Astrocyte (in vitro differentiated cells and primary cell): Measurements from ENCODE around the gene OCA2. TPM values are rescaled to one million over a fixed set of nuclear protein-coding genes. Genes with fewer than 3 reads are reported as not detected.

Experiments
- DNase-seq: peaks from one replicate; pipeline ENCODE4 v3.0.0-alpha.2; 2010; ENCODE audit warnings: low read depth
- FAIRE-seq: peaks from 2 replicates; lab custom pipeline; 2011; peaks lifted over from hg19 to GRCh38; lab: Jason Lieb, UNC
- H2AFZ ChIP-seq: 2 replicates; pipeline ENCODE4 v1.6.0; 2012; ENCODE audit warnings: low read depth, low read length, inconsistent platforms
- H3K27ac ChIP-seq: 2 replicates; pipeline ENCODE4 v1.5.1; 2011; ENCODE audit warnings: low read depth, low read length, inconsistent platforms
- H3K27me3 ChIP-seq: 2 replicates; pipeline ENCODE4 v1.6.0; 2011; ENCODE audit warnings: low read length, inconsistent platforms; ENCODE audit not compliant: insufficient read depth
- H3K36me3 ChIP-seq: 2 replicates; pipeline ENCODE4 v1.5.1; 2011; ENCODE audit warnings: low read length, inconsistent platforms; ENCODE audit not compliant: insufficient read depth
- H3K4me1 ChIP-seq: 2 replicates; pipeline ENCODE4 v1.5.1; 2011; ENCODE audit warnings: low read length, inconsistent platforms; ENCODE audit not compliant: insufficient read depth
- H3K4me2 ChIP-seq: 2 replicates; pipeline ENCODE4 v1.6.0; 2012; ENCODE audit warnings: low read length, inconsistent platforms
- H3K4me3 ChIP-seq: 2 replicates; pipeline ENCODE4 v1.5.1; 2011; ENCODE audit warnings: low read depth, mild to moderate bottlenecking, low read length, inconsistent platforms; ENCODE audit not compliant: insufficient read depth
- H3K79me2 ChIP-seq: 2 replicates; pipeline ENCODE4 v1.6.0; 2012; ENCODE audit warnings: mild to moderate bottlenecking, low read length, inconsistent platforms; ENCODE audit not compliant: insufficient read depth
- H3K9ac ChIP-seq: 2 replicates; pipeline ENCODE4 v1.6.0; 2012; ENCODE audit warnings: mild to moderate bottlenecking, low read length, inconsistent platforms
- H3K9me3 ChIP-seq: 2 replicates; pipeline ENCODE4 v1.5.1; 2012; ENCODE audit warnings: low read depth, mild to moderate bottlenecking, low read length, inconsistent platforms; ENCODE audit not compliant: insufficient read depth
- H4K20me1 ChIP-seq: 2 replicates; pipeline ENCODE4 v1.6.0; 2012; ENCODE audit warnings: low read length, inconsistent platforms; ENCODE audit not compliant: insufficient read depth
- H3K27ac Mint-ChIP-seq: one replicate; pipeline ENCODE4 v1.8.0; 2021; ENCODE audit warnings: mild to moderate bottlenecking, mixed read lengths; ENCODE audit not compliant: unreplicated experiment
- H3K27me3 Mint-ChIP-seq: one replicate; pipeline ENCODE4 v1.8.0; 2021; ENCODE audit warnings: low read depth, mixed read lengths; ENCODE audit not compliant: unreplicated experiment
- H3K36me3 Mint-ChIP-seq: one replicate; pipeline ENCODE4 v1.8.0; 2021; ENCODE audit warnings: low read depth, mixed read lengths; ENCODE audit not compliant: unreplicated experiment
- H3K4me1 Mint-ChIP-seq: one replicate; pipeline ENCODE4 v1.8.0; 2021; ENCODE audit warnings: low read depth, mixed read lengths; ENCODE audit not compliant: unreplicated experiment
- H3K4me3 Mint-ChIP-seq: one replicate; pipeline ENCODE4 v1.8.0; 2021; ENCODE audit warnings: mild to moderate bottlenecking, moderate library complexity, mixed read lengths; ENCODE audit not compliant: unreplicated experiment
- H3K9me3 Mint-ChIP-seq: one replicate; pipeline ENCODE4 v1.8.0; 2021; ENCODE audit warnings: mild to moderate bottlenecking, mixed read lengths; ENCODE audit not compliant: unreplicated experiment
- CTCF ChIP-seq: IDR thresholded peaks from 2 replicates; pipeline ENCODE4 v1.5.1; 2011; ENCODE audit warnings: low read depth, mild to moderate bottlenecking, inconsistent platforms, low read length, moderate library complexity; ENCODE audit not compliant: insufficient read depth
- EZH2 ChIP-seq: IDR thresholded peaks from 2 replicates; pipeline ENCODE4 v1.6.1; 2012; ENCODE audit warnings: mild to moderate bottlenecking, low read length, inconsistent platforms; ENCODE audit not compliant: insufficient read depth
- total RNA-seq: library from RNA; stranded (reverse); gene quantifications from 2 replicates; pipeline ENCODE4 v1.2.1, GENCODE V29; 2021

The OCA2 gene
- total RNA-seq, 1 donor from 2014 or later: 2.9 TPM

- Histone ChIP-seq H3K36me3 (no peaks in the 10 kb centered on the region), H3K4me2 (no peak overlapping the region), H4K20me1 (no peaks in the 10 kb centered on the region), H3K9ac (no peak overlapping the region), H3K79me2 (no peaks in the 10 kb centered on the region), H3K9me3 (peaks cover 9% of the 10 kb centered on the region), H3K27ac (no peak overlapping the region), H3K27me3 (no peaks in the 10 kb centered on the region), H2AFZ (no peak overlapping the region), H3K4me3 (no peak overlapping the region), H3K4me1 (no peaks in the 10 kb centered on the region)
- Mint-ChIP-seq H3K4me1 (peaks cover 5% of the 10 kb centered on the region), H3K4me3 (no peak overlapping the region), H3K9me3 (peaks cover 6% of the 10 kb centered on the region), H3K36me3 (no peaks in the 10 kb centered on the region), H3K27ac (no peak overlapping the region), H3K27me3 (no peaks in the 10 kb centered on the region)
- no peak for DNase-seq
- no peak for FAIRE-seq
- TF ChIP-seq EZH2 (no peak), CTCF (no peak)
These were observed 17.5 kb downstream of the OCA2 start for GRCh38 chr15:28081594-28081993.

GRCh38 chr15:28080386-28080785 is 18.7 kb downstream of the OCA2 start:
- H2AFZ ChIP-seq: no peak overlapping the region
- no peaks in the 10 kb centered on the region for H3K27me3 Mint-ChIP-seq
- H3K9me3 Mint-ChIP-seq: peaks cover 6% of the 10 kb centered on the region
- no peaks in the 10 kb centered on the region for H3K79me2 ChIP-seq
- peaks cover 9% of the 10 kb centered on the region for H3K9me3 ChIP-seq
- no peak overlapping the region for H3K27ac Mint-ChIP-seq
- no peaks in the 10 kb centered on the region for H3K4me1 ChIP-seq
- no peak overlapping the region for H3K4me3 Mint-ChIP-seq
- peaks cover 5% of the 10 kb centered on the region for H3K4me1 Mint-ChIP-seq
- H3K27me3 ChIP-seq: no peaks in the 10 kb centered on the region
- H3K9ac ChIP-seq: no peak overlapping the region
- no peaks in the 10 kb centered on the region for H3K36me3 ChIP-seq
- H3K27ac ChIP-seq: no peak overlapping the region
- FAIRE-seq (no peak), DNase-seq (no peak)
- no peaks in the 10 kb centered on the region for H3K36me3 Mint-ChIP-seq
- H3K4me3 ChIP-seq: no peak overlapping the region
- TF ChIP-seq EZH2 (no peak), CTCF (no peak)
- no peaks in the 10 kb centered on the region for H4K20me1 ChIP-seq
- no peak overlapping the region for H3K4me2 ChIP-seq

GRCh38 chr15:28079313-28079969 is 19.7 kb downstream of the OCA2 start:
- H3K4me3 ChIP-seq: no peak overlapping the region
- H3K79me2 ChIP-seq: no peaks in the 10 kb centered on the region
- peaks cover 5% of the 10 kb centered on the region for H3K4me1 Mint-ChIP-seq
- H3K27ac Mint-ChIP-seq: no peak overlapping the region
- DNase-seq (no peak), FAIRE-seq (no peak)
- no peaks in the 10 kb centered on the region for H3K4me1 ChIP-seq
- H2AFZ ChIP-seq: no peak overlapping the region
- no peaks in the 10 kb centered on the region for H3K27me3 ChIP-seq
- H3K4me2 ChIP-seq: no peak overlapping the region
- TF ChIP-seq EZH2 (no peak), CTCF (no peak)
- no peaks in the 10 kb centered on the region for H3K36me3 Mint-ChIP-seq
- H3K27me3 Mint-ChIP-seq: no peaks in the 10 kb centered on the region
- H3K9me3 ChIP-seq: peaks cover 4% of the 10 kb centered on the region
- H3K27ac ChIP-seq: no peak overlapping the region
- no peaks in the 10 kb centered on the region for H3K36me3 ChIP-seq
- H3K9ac ChIP-seq: no peak overlapping the region
- peaks cover 6% of the 10 kb centered on the region for H3K9me3 Mint-ChIP-seq
- no peak overlapping the region for H3K4me3 Mint-ChIP-seq
- no peaks in the 10 kb centered on the region for H4K20me1 ChIP-seq
